ENCODE measurements around the gene PTPRA. TPM values are rescaled to one million over a fixed set of nuclear protein-coding genes. Genes with fewer than 3 reads are reported as not detected.

Gene PTPRA
- total RNA-seq, 1 experiment from 2014 or later: 56.9 TPM

GRCh38 chr20:3041854-3042409 is 168.7 kb downstream of the PTPRA start:
- Histone ChIP-seq H3K27ac (ENCODE audit: low read depth, low read length, poor library complexity, severe bottlenecking) (peak overlapping the region; percentile 29), H3K27me3 (replicated peaks; ENCODE audit: insufficient read depth, low read depth, low read length, poor library complexity) (no peaks in the 10 kb centered on the region), H3K36me3 (ENCODE audit: insufficient read depth, low read length, poor library complexity, severe bottlenecking) (peaks cover 11% of the 10 kb centered on the region), H3K4me1 (ENCODE audit: insufficient read depth, low read length, poor library complexity, severe bottlenecking) (peaks cover under 1% of the 10 kb centered on the region), H3K4me3 (ENCODE audit: low read depth, low read length, poor library complexity, severe bottlenecking) (no peak overlapping the region), H3K9me3 (ENCODE audit: low read depth, low read length, poor library complexity, severe bottlenecking) (no peaks in the 10 kb centered on the region)
- POLR2A ChIA-PET (ENCODE audit: low non-redundant PET): no interaction called here
- TF ChIP-seq EZH2 (IDR thresholded peaks at IDR 0.05; ENCODE audit: borderline replicate concordance, low read depth, low read length, poor library complexity, severe bottlenecking): no peak
- CTCF ChIA-PET: no interaction called here
- intact Hi-C loops (cut with micrococcal nuclease; ENCODE audit: unreplicated experiment): no loop called here
- DNase-seq (ENCODE audit: low spot score): no peak
- no TSS peak for BruUV-seq (replicated peaks)

- POLR2A ChIA-PET (ENCODE audit: low non-redundant PET): no interaction called here
These were observed 169.3 kb downstream of the PTPRA start for GRCh38 chr20:3042625-3043024.

GRCh38 chr20:3043322-3043721 is 170.0 kb downstream of the PTPRA start, which contains the start of gene GNRH2:
GNRH2 (plus strand) TSS chr20:3043622; CDS start chr20:3044415, 793 bp downstream.
- no peaks in the 10 kb centered on the region for H3K9me3 ChIP-seq (ENCODE audit: low read depth, low read length, poor library complexity, severe bottlenecking)
- intact Hi-C loops (cut with micrococcal nuclease; ENCODE audit: unreplicated experiment): no loop called here
- no peak within 1 kb of the TSS for H3K4me3 ChIP-seq (ENCODE audit: low read depth, low read length, poor library complexity, severe bottlenecking)
- H3K4me1 ChIP-seq (ENCODE audit: insufficient read depth, low read length, poor library complexity, severe bottlenecking): peaks cover 2% of the 10 kb centered on the region
- no peak within 1 kb of the TSS for H3K27ac ChIP-seq (ENCODE audit: low read depth, low read length, poor library complexity, severe bottlenecking)
- TF ChIP-seq EZH2 (IDR thresholded peaks at IDR 0.05; ENCODE audit: borderline replicate concordance, low read depth, low read length, poor library complexity, severe bottlenecking): no peak
- TF ChIP-seq CTCF (conservative IDR thresholded peaks at IDR 0.05; ENCODE audit: low read depth, low read length): no peak
- peaks cover 17% of the 10 kb centered on the region for H3K36me3 ChIP-seq (ENCODE audit: insufficient read depth, low read length, poor library complexity, severe bottlenecking)
- CTCF ChIA-PET: no interaction called here
- no TSS peak for BruUV-seq (replicated peaks)
- POLR2A ChIA-PET (ENCODE audit: low non-redundant PET): no interaction called here
- DNase-seq (ENCODE audit: low spot score): no peak
- H3K27me3 ChIP-seq (replicated peaks; ENCODE audit: insufficient read depth, low read depth, low read length, poor library complexity): no peaks in the 10 kb centered on the region

More at GRCh38 chr20:3042625-3043024, 169.3 kb downstream of the PTPRA start:
- no peak overlapping the region for H3K4me3 ChIP-seq (ENCODE audit: low read depth, low read length, poor library complexity, severe bottlenecking)
- no peak overlapping the region for H3K27ac ChIP-seq (ENCODE audit: low read depth, low read length, poor library complexity, severe bottlenecking)
- H3K36me3 ChIP-seq (ENCODE audit: insufficient read depth, low read length, poor library complexity, severe bottlenecking): peaks cover 10% of the 10 kb centered on the region
- intact Hi-C loops (cut with micrococcal nuclease; ENCODE audit: unreplicated experiment): no loop called here
- DNase-seq (ENCODE audit: low spot score): no peak
- no peaks in the 10 kb centered on the region for H3K27me3 ChIP-seq (replicated peaks; ENCODE audit: insufficient read depth, low read depth, low read length, poor library complexity)
- CTCF ChIA-PET: no interaction called here
- BruUV-seq (replicated peaks): no TSS peak
- H3K9me3 ChIP-seq (ENCODE audit: low read depth, low read length, poor library complexity, severe bottlenecking): no peaks in the 10 kb centered on the region
- no peak for TF ChIP-seq EZH2 (IDR thresholded peaks at IDR 0.05; ENCODE audit: borderline replicate concordance, low read depth, low read length, poor library complexity, severe bottlenecking)
- TF ChIP-seq CTCF (conservative IDR thresholded peaks at IDR 0.05; ENCODE audit: low read depth, low read length): no peak
- peaks cover 2% of the 10 kb centered on the region for H3K4me1 ChIP-seq (ENCODE audit: insufficient read depth, low read length, poor library complexity, severe bottlenecking)
